OCI-LY1 (cell line): ENCODE results near the gene MYLIP.

Experiments used
- H2AFZ ChIP-seq: fragments of 200-600 bp; sonication (generic), shearing (Covaris generic); 2 replicates; pipeline ENCODE4 v1.6.0; 2014; ENCODE audit warnings: antibody characterized with exemption, mild to moderate bottlenecking, low read length
- H3F3A ChIP-seq: fragments of 200-600 bp; sonication (generic), shearing (Covaris generic); 2 replicates; pipeline ENCODE4 v1.6.0; 2014; ENCODE audit warnings: mild to moderate bottlenecking, antibody characterized with exemption, low read length, moderate library complexity; ENCODE audit not compliant: insufficient read depth
- H3K27ac ChIP-seq: fragments of 200-600 bp; sonication (generic); 2 replicates; pipeline ENCODE4 v1.5.1; 2014; ENCODE audit warnings: low read length, mixed run types, mild to moderate bottlenecking, low read depth; ENCODE audit not compliant: poor library complexity, severe bottlenecking
- H3K27me3 ChIP-seq: fragments of 200-600 bp; sonication (generic); 2 replicates; pipeline ENCODE4 v1.6.0; 2014; ENCODE audit warnings: antibody characterized with exemption, mild to moderate bottlenecking, low read length, moderate library complexity; ENCODE audit not compliant: insufficient read depth
- H3K36me3 ChIP-seq: fragments of 200-600 bp; sonication (generic); 2 replicates; pipeline ENCODE4 v1.6.1; 2014; ENCODE audit warnings: mild to moderate bottlenecking, antibody characterized with exemption, low read length, moderate library complexity, mixed read lengths; ENCODE audit not compliant: insufficient read depth
- H3K4me1 ChIP-seq: fragments of 200-600 bp; sonication (generic); 2 replicates; pipeline ENCODE4 v1.5.1; 2014; ENCODE audit warnings: mild to moderate bottlenecking, low read length, moderate library complexity; ENCODE audit not compliant: insufficient read depth, severe bottlenecking
- H3K4me2 ChIP-seq: fragments of 200-600 bp; sonication (generic), shearing (Covaris generic); 2 replicates; pipeline ENCODE4 v1.6.1; 2014; ENCODE audit warnings: low read length
- H3K4me3 ChIP-seq: fragments of 200-600 bp; sonication (generic); 2 replicates; pipeline ENCODE4 v1.5.1; 2014; ENCODE audit warnings: low read length, low read depth, mild to moderate bottlenecking, mixed read lengths; ENCODE audit not compliant: poor library complexity, severe bottlenecking
- H3K79me2 ChIP-seq: fragments of 200-600 bp; shearing (Covaris generic); 2 replicates; pipeline ENCODE4 v1.6.1; 2016; ENCODE audit warnings: mixed run types, low read length, mixed read lengths; ENCODE audit not compliant: insufficient read depth
- H3K9ac ChIP-seq: fragments of 200-600 bp; sonication (generic), shearing (Covaris generic); 2 replicates; pipeline ENCODE4 v1.6.1; 2014; ENCODE audit warnings: mild to moderate bottlenecking, low read length, mixed read lengths
- H3K9me2 ChIP-seq: fragments of 200-600 bp; sonication (generic), shearing (Covaris generic); 2 replicates; pipeline ENCODE4 v1.6.1; 2014; ENCODE audit warnings: low read depth, mild to moderate bottlenecking, low read length, mixed read lengths
- H3K9me3 ChIP-seq: fragments of 200-600 bp; shearing (Covaris generic); 2 replicates; pipeline ENCODE4 v1.6.1; 2014; ENCODE audit warnings: low read length, mixed read lengths
- H4K20me1 ChIP-seq: fragments of 200-600 bp; sonication (generic), shearing (Covaris generic); 2 replicates; pipeline ENCODE4 v1.6.0; 2016; ENCODE audit warnings: mild to moderate bottlenecking, low read length; ENCODE audit not compliant: insufficient read depth
- CTCF ChIP-seq: fragments of 200-600 bp; sonication (generic), shearing (Covaris generic); IDR thresholded peaks from 2 replicates; pipeline ENCODE4 v1.5.1; 2017; ENCODE audit warnings: mild to moderate bottlenecking, antibody characterized with exemption, low read length, moderate library complexity, mixed read lengths
- EZH2 ChIP-seq: fragments of 200-600 bp; sonication (generic), shearing (Covaris generic); IDR thresholded peaks from 2 replicates; pipeline ENCODE4 v1.8.0; 2017; ENCODE audit warnings: borderline replicate concordance, mixed run types, mild to moderate bottlenecking, antibody characterized with exemption, low read length, moderate library complexity, mixed read lengths

MYLIP gene

GRCh38 chr6:16163066-16163465, 34.2 kb downstream of the MYLIP start:
- Histone ChIP-seq H3K9me2 (no peaks in the 10 kb centered on the region), H3K36me3 (no peaks in the 10 kb centered on the region), H3K9me3 (peaks cover under 1% of the 10 kb centered on the region; the same call in 1 of the 2 replicates), H3K79me2 (no peaks in the 10 kb centered on the region), H2AFZ (no peak overlapping the region), H3K9ac (no peak overlapping the region), H3K27me3 (no peaks in the 10 kb centered on the region; the same call in 1 of the 2 replicates), H4K20me1 (no peaks in the 10 kb centered on the region), H3K4me2 (no peak overlapping the region), H3K27ac (no peak overlapping the region), H3K4me1 (no peaks in the 10 kb centered on the region), H3F3A (no peaks in the 10 kb centered on the region), H3K4me3 (no peak overlapping the region)
- TF ChIP-seq EZH2 = no peak
- TF ChIP-seq CTCF = no peak

- Histone ChIP-seq H3K79me2 (no peaks in the 10 kb centered on the region), H3K9me3 (no peaks in the 10 kb centered on the region), H3K9me2 (no peaks in the 10 kb centered on the region), H3K4me2 (no peak overlapping the region), H3K4me3 (no peak overlapping the region), H3K4me1 (peaks cover 5% of the 10 kb centered on the region), H2AFZ (no peak overlapping the region), H3K9ac (no peak overlapping the region), H3K27me3 (no peaks in the 10 kb centered on the region; the same call in 1 of the 2 replicates), H3F3A (no peaks in the 10 kb centered on the region), H3K27ac (no peak overlapping the region), H4K20me1 (no peaks in the 10 kb centered on the region), H3K36me3 (no peaks in the 10 kb centered on the region)
- TF ChIP-seq EZH2 = no peak
- no peak for TF ChIP-seq CTCF
These were observed 34.8 kb downstream of the MYLIP start for GRCh38 chr6:16163535-16164300.

- TF ChIP-seq CTCF = no peak
- TF ChIP-seq EZH2 = no peak
- Histone ChIP-seq H3K79me2 (no peaks in the 10 kb centered on the region), H3K4me1 (peaks cover 7% of the 10 kb centered on the region), H3F3A (no peaks in the 10 kb centered on the region), H3K27me3 (no peaks in the 10 kb centered on the region; the same call in 1 of the 2 replicates), H2AFZ (no peak overlapping the region), H4K20me1 (no peaks in the 10 kb centered on the region), H3K36me3 (no peaks in the 10 kb centered on the region), H3K9ac (no peak overlapping the region), H3K9me2 (no peaks in the 10 kb centered on the region), H3K9me3 (no peaks in the 10 kb centered on the region), H3K4me2 (no peak overlapping the region), H3K4me3 (no peak overlapping the region), H3K27ac (no peak overlapping the region)
These were observed 36.8 kb downstream of the MYLIP start for GRCh38 chr6:16165641-16166040.
